HL-60 (cell line): ENCODE results near the gene ENPP4.
A peak's percentile ranks its signal among the peaks of the same experiment; 100 is the strongest.
"Not testable (repeated sequence)": the region's sequence is repeated elsewhere in the genome, so short reads cannot be mapped to it uniquely, and the experiment has no call there.

Source experiments
- DNase-seq, 2 experiments: peaks; one replicate each; pipeline ENCODE4 v3.0.0-alpha.2; 2010 to 2020; ENCODE audit warnings: low read depth in 1 of 2, low spot score in 1 of 2
- H3K27ac ChIP-seq: fragments of 250-450 bp; sonication (Bioruptor Pico); replicated peaks from 2 replicates; pipeline ENCODE4 v1.5.1; 2020; ENCODE audit warnings: mild to moderate bottlenecking, moderate library complexity
- H3K27me3 ChIP-seq: fragments of 250-450 bp; sonication (Bioruptor Pico); 2 replicates; pipeline ENCODE4 v1.5.1; 2021; ENCODE audit warnings: mild to moderate bottlenecking, moderate library complexity; ENCODE audit not compliant: insufficient read depth, poor library complexity, severe bottlenecking
- H3K4me3 ChIP-seq: replicated peaks from 2 replicates; pipeline ENCODE4 v1.5.1; 2011; ENCODE audit warnings: mild to moderate bottlenecking, control low read depth, low read length; ENCODE audit not compliant: insufficient read depth
- GABPA ChIP-seq: IDR thresholded peaks from 2 replicates; pipeline ENCODE4 v1.6.1; 2012; ENCODE audit warnings: low read depth
- POLR2AphosphoS5 ChIP-seq: IDR thresholded peaks from 2 replicates; pipeline ENCODE4 v1.6.1; 2012; ENCODE audit warnings: low read depth
- SPI1 ChIP-seq: IDR thresholded peaks from 2 replicates; pipeline ENCODE4 v1.6.1; 2012; ENCODE audit warnings: low read depth, mild to moderate bottlenecking, borderline replicate concordance
- TF ChIP-seq, protein P1 (sequence below): IDR thresholded peaks from one replicate; pipeline ENCODE4 v1.5.1; 2011; ENCODE audit warnings: low read length, control low read depth, inconsistent platforms; ENCODE audit not compliant: insufficient read depth
- TF ChIP-seq, protein P2 (sequence below): IDR thresholded peaks from 2 replicates; pipeline ENCODE4 v1.6.1; 2012; ENCODE audit warnings: low read depth; ENCODE audit not compliant: insufficient replicate concordance

The ENPP4 gene

DNA sequence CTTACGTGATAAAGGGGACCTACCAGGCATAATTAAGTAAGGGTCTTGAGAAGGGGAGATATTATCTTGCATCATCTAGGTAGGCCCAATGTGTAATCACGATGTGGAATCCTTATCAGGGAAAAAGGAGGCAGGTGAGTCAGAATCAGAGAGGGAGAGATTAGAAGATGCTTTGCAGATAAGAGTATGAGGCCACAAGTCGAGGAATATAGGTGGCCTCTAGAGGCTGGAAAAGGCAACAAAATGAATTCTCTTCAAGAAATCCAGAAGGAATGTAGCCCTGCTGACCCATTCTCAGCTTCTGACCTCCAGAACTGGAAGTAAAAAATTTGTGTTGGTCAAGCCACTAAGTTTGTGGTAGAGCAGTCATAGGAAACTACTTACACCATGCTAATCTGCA lies 11.0 kb upstream of the ENPP4 start:
- DNase-seq, result no peak
- Histone ChIP-seq H3K27ac (no peak overlapping the region), H3K27me3 (no peaks in the 10 kb centered on the region), H3K4me3 (no peak overlapping the region)
- TF ChIP-seq POLR2AphosphoS5 (no peak), GABPA (no peak), SPI1 (no peak)
- TF ChIP-seq, protein P1, sequence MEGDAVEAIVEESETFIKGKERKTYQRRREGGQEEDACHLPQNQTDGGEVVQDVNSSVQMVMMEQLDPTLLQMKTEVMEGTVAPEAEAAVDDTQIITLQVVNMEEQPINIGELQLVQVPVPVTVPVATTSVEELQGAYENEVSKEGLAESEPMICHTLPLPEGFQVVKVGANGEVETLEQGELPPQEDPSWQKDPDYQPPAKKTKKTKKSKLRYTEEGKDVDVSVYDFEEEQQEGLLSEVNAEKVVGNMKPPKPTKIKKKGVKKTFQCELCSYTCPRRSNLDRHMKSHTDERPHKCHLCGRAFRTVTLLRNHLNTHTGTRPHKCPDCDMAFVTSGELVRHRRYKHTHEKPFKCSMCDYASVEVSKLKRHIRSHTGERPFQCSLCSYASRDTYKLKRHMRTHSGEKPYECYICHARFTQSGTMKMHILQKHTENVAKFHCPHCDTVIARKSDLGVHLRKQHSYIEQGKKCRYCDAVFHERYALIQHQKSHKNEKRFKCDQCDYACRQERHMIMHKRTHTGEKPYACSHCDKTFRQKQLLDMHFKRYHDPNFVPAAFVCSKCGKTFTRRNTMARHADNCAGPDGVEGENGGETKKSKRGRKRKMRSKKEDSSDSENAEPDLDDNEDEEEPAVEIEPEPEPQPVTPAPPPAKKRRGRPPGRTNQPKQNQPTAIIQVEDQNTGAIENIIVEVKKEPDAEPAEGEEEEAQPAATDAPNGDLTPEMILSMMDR, result no peak
- TF ChIP-seq, protein P2, sequence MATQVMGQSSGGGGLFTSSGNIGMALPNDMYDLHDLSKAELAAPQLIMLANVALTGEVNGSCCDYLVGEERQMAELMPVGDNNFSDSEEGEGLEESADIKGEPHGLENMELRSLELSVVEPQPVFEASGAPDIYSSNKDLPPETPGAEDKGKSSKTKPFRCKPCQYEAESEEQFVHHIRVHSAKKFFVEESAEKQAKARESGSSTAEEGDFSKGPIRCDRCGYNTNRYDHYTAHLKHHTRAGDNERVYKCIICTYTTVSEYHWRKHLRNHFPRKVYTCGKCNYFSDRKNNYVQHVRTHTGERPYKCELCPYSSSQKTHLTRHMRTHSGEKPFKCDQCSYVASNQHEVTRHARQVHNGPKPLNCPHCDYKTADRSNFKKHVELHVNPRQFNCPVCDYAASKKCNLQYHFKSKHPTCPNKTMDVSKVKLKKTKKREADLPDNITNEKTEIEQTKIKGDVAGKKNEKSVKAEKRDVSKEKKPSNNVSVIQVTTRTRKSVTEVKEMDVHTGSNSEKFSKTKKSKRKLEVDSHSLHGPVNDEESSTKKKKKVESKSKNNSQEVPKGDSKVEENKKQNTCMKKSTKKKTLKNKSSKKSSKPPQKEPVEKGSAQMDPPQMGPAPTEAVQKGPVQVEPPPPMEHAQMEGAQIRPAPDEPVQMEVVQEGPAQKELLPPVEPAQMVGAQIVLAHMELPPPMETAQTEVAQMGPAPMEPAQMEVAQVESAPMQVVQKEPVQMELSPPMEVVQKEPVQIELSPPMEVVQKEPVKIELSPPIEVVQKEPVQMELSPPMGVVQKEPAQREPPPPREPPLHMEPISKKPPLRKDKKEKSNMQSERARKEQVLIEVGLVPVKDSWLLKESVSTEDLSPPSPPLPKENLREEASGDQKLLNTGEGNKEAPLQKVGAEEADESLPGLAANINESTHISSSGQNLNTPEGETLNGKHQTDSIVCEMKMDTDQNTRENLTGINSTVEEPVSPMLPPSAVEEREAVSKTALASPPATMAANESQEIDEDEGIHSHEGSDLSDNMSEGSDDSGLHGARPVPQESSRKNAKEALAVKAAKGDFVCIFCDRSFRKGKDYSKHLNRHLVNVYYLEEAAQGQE, result no peak

DNA sequence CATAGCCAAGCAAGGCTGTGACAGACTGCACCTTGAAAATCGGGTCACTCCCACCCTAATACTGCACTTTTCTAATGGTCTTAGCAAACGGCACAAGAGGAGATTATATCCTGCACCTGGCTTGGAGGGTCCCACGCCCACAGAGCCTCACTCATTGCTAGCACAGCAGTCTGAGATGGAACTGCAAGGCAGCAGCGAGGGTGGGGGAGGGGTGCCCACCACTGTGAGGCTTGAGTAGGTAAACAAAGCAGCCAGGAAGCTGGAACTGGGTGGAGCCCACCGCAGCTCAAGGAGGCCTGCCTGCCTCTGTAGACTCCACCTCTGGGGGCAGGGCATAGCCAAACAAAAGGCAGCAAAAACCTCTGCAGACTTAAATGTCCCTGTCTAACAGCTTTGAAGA lies 10.1 kb upstream of the ENPP4 start:
- not testable (repeated sequence) for H3K27me3 ChIP-seq, DNase-seq, H3K4me3 ChIP-seq, H3K27ac ChIP-seq

DNA sequence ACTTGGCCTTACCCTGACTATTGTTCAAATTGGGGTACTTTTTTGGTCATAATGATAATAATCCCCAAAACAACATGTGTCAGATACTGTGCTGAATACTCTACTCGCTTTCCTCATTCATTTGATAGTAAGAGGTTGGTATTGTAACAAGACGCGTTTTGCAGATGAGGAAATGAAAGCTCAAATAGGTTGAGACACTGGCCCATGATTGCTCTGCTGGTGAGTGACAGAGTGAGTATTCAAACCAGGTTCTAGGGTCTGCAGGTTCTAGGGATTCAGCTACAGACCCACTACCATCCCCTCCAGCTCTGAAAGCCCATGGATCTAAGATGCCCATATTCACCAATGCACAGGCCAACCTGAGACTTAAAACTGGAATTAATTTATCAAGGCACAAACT lies 1.3 kb upstream of the ENPP4 start:
- TF ChIP-seq POLR2AphosphoS5 (no peak), SPI1 (no peak), GABPA (no peak)
- TF ChIP-seq, protein P1, result no peak
- TF ChIP-seq, protein P2, result no peak
- Histone ChIP-seq H3K27me3 (no peaks in the 10 kb centered on the region), H3K27ac (no peak overlapping the region), H3K4me3 (no peak overlapping the region)
- peak in 1 of 2 experiments; percentile 20 for DNase-seq

DNA sequence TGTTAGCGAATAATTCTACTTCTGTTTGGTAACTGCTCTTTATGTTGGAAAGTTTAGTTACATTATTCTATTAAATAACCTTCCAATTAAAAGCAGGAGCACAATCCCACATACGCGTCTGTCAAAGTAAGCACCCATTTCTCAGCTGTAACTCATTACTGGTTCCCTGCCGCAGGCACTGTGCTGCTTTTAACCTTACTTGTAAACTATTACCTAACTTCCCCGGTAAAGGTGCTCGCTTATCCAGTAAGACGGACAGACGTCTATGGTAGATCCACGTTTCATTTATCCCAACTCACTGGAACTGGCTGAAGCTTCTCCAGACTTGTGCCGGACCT lies 529 bp upstream of the ENPP4 start:
- Histone ChIP-seq H3K4me3 (peak overlapping the region; percentile 66), H3K27ac (no peak overlapping the region), H3K27me3 (no peaks in the 10 kb centered on the region)
- no peak for DNase-seq
- TF ChIP-seq GABPA, result no peak
- TF ChIP-seq, protein P2, result no peak
- no peak for TF ChIP-seq POLR2AphosphoS5
- no peak for TF ChIP-seq SPI1
- TF ChIP-seq, protein P1, result no peak
